SU-DHL-6 (cell line): ENCODE measurements around the gene OR2A7.
"Not testable (repeated sequence)": the region's sequence is repeated elsewhere in the genome, so short reads cannot be mapped to it uniquely, and the experiment has no call there.

Experiments used
- CTCF ChIP-seq: fragments of 200-600 bp; sonication (generic); IDR thresholded peaks from one replicate; pipeline ENCODE4 v1.5.1; 2017; ENCODE audit warnings: antibody characterized with exemption, mild to moderate bottlenecking, low read length, moderate library complexity; ENCODE audit not compliant: insufficient read depth, poor library complexity, severe bottlenecking
- EZH2phosphoT487 ChIP-seq: fragments of 200-600 bp; sonication (generic), shearing (Covaris generic); conservative IDR thresholded peaks from 2 replicates; pipeline ENCODE4 v1.6.1; 2018; ENCODE audit warnings: mild to moderate bottlenecking, antibody characterized with exemption, low read length, moderate library complexity, mixed read lengths

- TF ChIP-seq CTCF, EZH2phosphoT487: not testable (repeated sequence)
Observed at GRCh38 chr7:144303607-144304006, 39.0 kb upstream of the OR2A7 start.
